ENCODE data around the gene SMURF2. TPM values are rescaled to one million over a fixed set of nuclear protein-coding genes. Genes with fewer than 3 reads are reported as not detected.

SMURF2 gene
- total and polyA plus RNA-seq, 9 of the 15 experiments (the other 6 are each of a cell fraction or from before 2014, with no cell fraction given): 3.8 to 22.0 (median 14.8) TPM

DNA sequence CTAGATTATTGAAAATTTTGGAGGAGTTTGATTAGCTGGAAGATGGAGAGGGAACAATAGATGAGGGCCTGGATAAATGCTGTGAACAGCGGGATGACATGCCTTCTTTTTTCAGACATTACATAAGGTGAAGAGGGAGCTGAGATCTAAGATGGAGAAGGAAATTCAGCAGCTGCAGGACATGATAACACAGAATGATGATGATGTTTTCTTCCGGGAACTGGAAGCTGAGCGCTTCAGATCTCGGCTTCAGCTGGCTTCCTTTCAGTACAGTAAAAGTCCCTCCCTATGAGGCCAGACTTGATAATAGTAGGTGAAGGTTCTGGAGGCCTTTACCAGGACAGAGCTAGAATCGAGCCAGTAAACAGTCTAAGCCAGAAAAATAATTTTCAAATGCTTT lies 124.6 kb downstream of the SMURF2 start (continued):
- no peak for TF ChIP-seq FOXA3 (CRISPR knock-in tag; conservative IDR thresholded peaks at IDR 0.05 in 1 of 2, IDR thresholded peaks at IDR 0.05 in 1 of 2)
- TF ChIP-seq ZNF217 (CRISPR knock-in tag; IDR thresholded peaks at IDR 0.05): no peak
- TF ChIP-seq, protein P1, sequence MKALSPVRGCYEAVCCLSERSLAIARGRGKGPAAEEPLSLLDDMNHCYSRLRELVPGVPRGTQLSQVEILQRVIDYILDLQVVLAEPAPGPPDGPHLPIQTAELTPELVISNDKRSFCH (CRISPR knock-in tag; IDR thresholded peaks at IDR 0.05): no peak
- TF ChIP-seq, protein P1 (tag; IDR thresholded peaks at IDR 0.05): no peak
- TF ChIP-seq E2F3 (CRISPR knock-in tag; IDR thresholded peaks at IDR 0.05): no peak
- TF ChIP-seq E2F8 (IDR thresholded peaks at IDR 0.05; ENCODE audit: low read depth, partially characterized antibody): no peak
- no peak for TF ChIP-seq BRCA1 (IDR thresholded peaks at IDR 0.05)
- no peak for TF ChIP-seq BRCA1 (CRISPR knock-in tag; IDR thresholded peaks at IDR 0.05)
- TF ChIP-seq ETV5 (CRISPR knock-in tag; IDR thresholded peaks at IDR 0.05; ENCODE audit: low read depth): peak; percentile 69; the same call in 1 of the 2 replicates
- TF ChIP-seq, protein P2, sequence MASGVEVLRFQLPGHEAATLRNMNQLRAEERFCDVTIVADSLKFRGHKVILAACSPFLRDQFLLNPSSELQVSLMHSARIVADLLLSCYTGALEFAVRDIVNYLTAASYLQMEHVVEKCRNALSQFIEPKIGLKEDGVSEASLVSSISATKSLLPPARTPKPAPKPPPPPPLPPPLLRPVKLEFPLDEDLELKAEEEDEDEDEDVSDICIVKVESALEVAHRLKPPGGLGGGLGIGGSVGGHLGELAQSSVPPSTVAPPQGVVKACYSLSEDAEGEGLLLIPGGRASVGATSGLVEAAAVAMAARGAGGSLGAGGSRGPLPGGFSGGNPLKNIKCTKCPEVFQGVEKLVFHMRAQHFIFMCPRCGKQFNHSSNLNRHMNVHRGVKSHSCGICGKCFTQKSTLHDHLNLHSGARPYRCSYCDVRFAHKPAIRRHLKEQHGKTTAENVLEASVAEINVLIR (CRISPR knock-in tag; IDR thresholded peaks at IDR 0.05): no peak
- no peak for TF ChIP-seq ZNF696 (CRISPR knock-in tag; conservative IDR thresholded peaks at IDR 0.05)
- peak; percentile 45; the same call in 1 of the 2 replicates for TF ChIP-seq DMBX1 (CRISPR knock-in tag; IDR thresholded peaks at IDR 0.05; ENCODE audit: borderline replicate concordance)
- TF ChIP-seq PTRF (tag; IDR thresholded peaks at IDR 0.05): no peak
- no peak for TF ChIP-seq FOXA1 (IDR thresholded peaks at IDR 0.05; ENCODE audit: borderline replicate concordance)
- TF ChIP-seq TBL1XR1 (IDR thresholded peaks at IDR 0.05; ENCODE audit: low read length in 2 of 2): peak in 1 of 2 experiments; percentile 84; a peak in 2 of 4 replicates
- no peak for TF ChIP-seq HIVEP1 (CRISPR knock-in tag; IDR thresholded peaks at IDR 0.05)
- TF ChIP-seq NFATC3 (IDR thresholded peaks at IDR 0.05): no peak
- TF ChIP-seq CTBP1 (IDR thresholded peaks at IDR 0.05; ENCODE audit: borderline replicate concordance): peak; percentile 87; the same call in 1 of the 2 replicates
- peak; percentile 89 for TF ChIP-seq EP300 (IDR thresholded peaks at IDR 0.05; ENCODE audit: low read length)
- TF ChIP-seq ARID3A (IDR thresholded peaks at IDR 0.05; ENCODE audit: borderline replicate concordance, low read depth, low read length): peak; percentile 96
- no peak for TF ChIP-seq ZFX (CRISPR knock-in tag; IDR thresholded peaks at IDR 0.05)
- TF ChIP-seq HNRNPK (IDR thresholded peaks at IDR 0.05; ENCODE audit: low read depth, low read length, poor library complexity, severe bottlenecking): no peak
- no peak for TF ChIP-seq ZNF274 (IDR thresholded peaks at IDR 0.05; ENCODE audit: borderline replicate concordance, low read depth, low read length)
- TF ChIP-seq NCOA4 (IDR thresholded peaks at IDR 0.05; ENCODE audit: partially characterized antibody): no peak
- peak in 1 of 2 experiments; percentile 38; a peak in 1 of 4 replicates for TF ChIP-seq ARNT (IDR thresholded peaks at IDR 0.05)
- no peak for TF ChIP-seq STAT5B (CRISPR knock-in tag; IDR thresholded peaks at IDR 0.05)

All from K562 (cell line).